Stimulated activated CD4-positive, alpha-beta T cell treated with anti-CD3 and anti-CD28 coated beads, Interleukin-2, amount 100 ng/mL, for 48 hours (primary cell): ENCODE measurements around the gene HMOX1.
"Not testable (repeated sequence)": the region's sequence is repeated elsewhere in the genome, so short reads cannot be mapped to it uniquely, and the experiment has no call there.

ENCODE experiments used
- DNase-seq, 2 donors: peaks; one replicate each; pipeline ENCODE4 v3.0.0-alpha.2; 2020

HMOX1 gene

GRCh38 chr22:35437049-35437448 is 56.2 kb downstream of the HMOX1 start:
- peak in 1 of 2 donors; percentile 10 for DNase-seq

DNA sequence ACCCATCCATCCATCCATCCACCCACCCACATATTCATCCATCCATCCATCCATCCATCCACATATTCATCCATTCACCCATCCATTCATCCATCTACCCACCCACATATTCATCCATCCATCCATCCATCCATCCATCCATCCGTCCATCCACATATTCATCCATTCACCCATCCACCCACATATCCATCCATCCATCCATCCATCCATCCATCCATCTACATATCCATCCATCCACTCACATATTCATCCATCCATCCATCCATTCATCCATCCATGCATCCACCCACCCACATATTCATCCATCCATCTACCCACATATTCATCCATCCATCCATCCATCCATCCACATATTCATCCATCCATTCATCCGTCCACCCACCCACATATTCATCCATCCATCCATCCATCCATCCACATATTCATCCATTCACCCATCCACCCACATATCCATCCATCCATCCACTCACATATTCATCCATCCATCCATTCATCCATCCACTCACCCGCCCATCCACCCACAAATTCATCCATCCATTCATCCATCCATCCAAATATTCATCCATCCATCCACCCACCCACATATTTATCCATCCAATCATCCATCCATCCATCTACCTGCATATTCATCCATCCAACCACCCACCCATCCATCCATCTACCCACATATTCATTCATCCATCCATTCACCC is 57.9 kb downstream of the HMOX1 start:
- DNase-seq, result not testable (repeated sequence)

GRCh38 chr22:35439365-35439717 is 58.4 kb downstream of the HMOX1 start:
- DNase-seq, result no peak

DNA sequence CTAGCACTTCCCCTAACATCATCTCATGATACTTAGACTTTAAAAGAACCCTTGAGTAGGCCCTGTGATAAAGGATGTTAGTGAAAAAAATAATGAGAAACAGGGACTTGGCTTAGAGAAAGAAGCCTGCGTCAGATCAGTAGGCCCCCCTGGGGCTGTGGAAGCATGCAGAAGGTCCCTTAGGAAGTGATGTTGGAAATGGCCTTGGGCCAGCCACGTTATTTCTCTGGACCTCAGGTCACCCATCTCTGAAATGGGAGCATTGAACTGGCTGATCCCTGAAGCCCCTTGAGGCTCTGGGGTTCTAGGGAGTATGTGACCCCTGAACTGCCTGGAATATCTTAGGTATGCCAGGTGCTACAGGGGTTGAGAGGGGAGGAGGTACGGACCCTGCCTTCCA is 59.2 kb downstream of the HMOX1 start:
- no peak for DNase-seq

GRCh38 chr22:35441489-35442100 is 60.7 kb downstream of the HMOX1 start:
- DNase-seq, result no peak

DNA sequence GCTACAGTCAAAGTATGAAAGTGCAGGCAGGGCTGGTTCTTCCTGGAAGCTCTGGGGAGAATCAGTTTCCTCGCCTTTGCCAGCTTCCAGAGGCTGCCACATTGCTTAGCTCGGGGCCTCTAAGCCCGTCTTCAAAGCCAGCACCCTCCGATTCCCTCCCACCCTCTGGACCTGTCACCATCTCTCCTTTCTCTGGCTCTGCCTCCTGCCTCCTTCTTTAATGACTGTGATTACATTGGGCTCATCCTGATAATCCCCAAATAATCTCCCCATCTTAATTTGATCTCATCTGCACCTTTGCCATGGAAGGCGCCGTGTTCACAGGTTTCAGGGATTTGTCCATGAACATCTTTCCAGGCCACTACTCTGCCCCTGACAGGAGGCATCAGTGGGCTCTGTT is 61.6 kb downstream of the HMOX1 start:
- DNase-seq, result no peak

DNA sequence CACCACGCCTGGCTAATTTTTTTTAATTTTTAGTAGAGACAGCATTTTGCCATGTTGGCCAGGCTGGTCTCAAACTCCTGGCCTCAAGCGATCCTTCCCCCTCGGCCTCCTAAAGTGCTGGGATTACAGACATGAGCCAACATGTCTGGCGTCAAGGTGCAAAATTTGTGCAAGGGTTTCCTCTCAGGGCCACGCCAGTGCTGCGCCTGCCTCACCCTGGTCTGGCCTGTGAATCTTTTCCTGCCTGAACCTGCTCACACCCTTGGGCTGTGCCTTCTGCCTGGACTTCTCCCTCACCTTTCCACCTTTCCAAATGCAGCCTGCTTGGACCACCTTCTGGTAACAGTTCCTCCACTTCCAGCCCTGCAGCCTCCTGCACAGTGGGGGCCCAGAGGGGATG is 62.4 kb downstream of the HMOX1 start:
- DNase-seq, result no peak
